Dermis microvascular lymphatic vessel endothelial cell (primary cell): ENCODE results near the gene PTTG1IP2. TPM values are rescaled to one million over a fixed set of nuclear protein-coding genes. Genes with fewer than 3 reads are reported as not detected.

Experiments used
- DNase-seq, 2 donors: peaks; one replicate each; pipeline versions ENCODE4 v3.0.0 to v3.0.0-alpha.2; 2010; ENCODE audit warnings: low read depth in 2 of 2
- total RNA-seq: library from RNA; depleted of rRNA; stranded (reverse); fragments of >200 nt; gene quantifications from 2 replicates; pipeline ENCODE4 v1.2.1, GENCODE V29; 2014

The PTTG1IP2 gene
- total RNA-seq, 1 donor from 2014 or later: not detected

DNA sequence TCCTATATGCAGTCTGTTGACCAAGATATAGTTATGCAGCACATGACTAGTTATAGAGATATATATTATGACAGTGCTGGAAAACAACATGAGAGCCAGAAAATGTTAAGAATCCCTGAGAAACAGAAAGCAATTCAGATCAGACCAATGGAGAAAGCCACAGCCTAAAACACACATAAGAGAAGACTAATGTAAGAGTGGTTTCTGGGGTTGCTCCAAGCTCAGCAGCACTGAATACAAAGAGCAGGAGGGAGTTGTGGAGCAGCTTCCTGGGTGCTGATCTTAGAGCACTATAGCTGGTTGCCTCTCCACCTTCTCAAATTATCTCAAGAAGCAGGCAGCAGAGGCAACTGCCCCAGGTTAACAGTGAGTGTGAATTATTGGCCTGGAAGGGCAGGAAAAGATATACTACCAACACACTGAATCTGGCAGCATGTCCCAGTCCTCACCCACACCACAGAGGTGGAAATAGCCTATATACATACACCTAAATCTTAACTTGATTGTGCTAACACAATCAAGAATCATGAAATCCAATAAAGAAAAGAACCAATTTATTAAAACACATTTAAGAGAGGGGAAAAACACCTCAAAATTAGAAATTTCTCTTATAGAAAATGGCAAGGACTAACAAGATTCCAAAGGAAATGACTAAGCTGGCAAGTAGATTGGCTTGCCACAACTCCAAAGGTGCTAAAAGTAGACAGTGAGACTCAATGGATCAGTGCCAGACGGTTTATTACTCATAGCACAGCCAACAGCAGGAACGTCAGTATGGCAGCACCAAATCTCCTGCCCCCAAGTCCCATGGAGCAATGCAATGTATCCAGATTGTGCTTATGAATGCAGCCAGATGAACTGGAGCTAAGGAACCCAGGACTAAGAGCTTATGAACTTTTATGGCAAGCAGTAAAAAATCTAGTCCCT lies 5.1 kb downstream of the PTTG1IP2 start:
- DNase-seq: peak in 1 of 2 donors; percentile 74

DNA sequence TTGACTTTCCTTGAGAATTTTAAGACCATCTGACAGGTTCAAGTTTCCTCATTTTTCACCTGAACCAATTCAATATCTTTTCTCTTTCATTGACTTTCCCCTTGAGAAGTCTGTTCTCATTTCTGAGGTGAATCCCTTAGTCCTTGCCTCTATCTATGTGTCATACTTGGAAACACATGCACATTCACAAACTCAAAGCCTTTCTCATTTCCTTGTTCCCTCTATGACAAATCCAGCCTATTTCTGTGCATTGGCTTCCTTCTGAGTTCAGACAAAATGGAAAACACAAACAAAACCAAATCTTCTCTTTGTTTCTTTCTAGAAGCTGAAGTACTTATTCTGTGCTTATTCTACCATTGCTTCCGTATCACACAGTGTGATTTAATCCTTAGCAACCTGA lies 13.8 kb downstream of the PTTG1IP2 start:
- no peak for DNase-seq

DNA sequence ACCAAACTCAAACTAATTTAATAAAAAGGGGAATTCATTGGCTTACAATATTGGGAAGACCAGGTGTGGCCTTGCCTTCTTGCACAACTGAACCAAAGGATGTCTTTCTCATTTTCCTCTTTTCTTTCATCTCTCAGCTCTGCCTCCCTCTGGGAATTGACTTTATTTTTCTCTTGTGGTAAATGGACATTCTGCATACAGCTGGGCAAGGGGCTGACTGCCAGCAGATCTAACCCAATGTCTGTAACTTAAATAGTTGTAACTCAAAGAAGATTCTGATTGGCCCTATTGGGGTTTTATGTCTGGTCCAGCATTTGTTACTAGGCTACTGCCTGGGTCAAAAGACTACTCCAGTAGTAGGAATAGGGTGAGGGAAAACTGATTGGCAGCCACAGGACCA lies 15.3 kb downstream of the PTTG1IP2 start:
- DNase-seq: no peak

DNA sequence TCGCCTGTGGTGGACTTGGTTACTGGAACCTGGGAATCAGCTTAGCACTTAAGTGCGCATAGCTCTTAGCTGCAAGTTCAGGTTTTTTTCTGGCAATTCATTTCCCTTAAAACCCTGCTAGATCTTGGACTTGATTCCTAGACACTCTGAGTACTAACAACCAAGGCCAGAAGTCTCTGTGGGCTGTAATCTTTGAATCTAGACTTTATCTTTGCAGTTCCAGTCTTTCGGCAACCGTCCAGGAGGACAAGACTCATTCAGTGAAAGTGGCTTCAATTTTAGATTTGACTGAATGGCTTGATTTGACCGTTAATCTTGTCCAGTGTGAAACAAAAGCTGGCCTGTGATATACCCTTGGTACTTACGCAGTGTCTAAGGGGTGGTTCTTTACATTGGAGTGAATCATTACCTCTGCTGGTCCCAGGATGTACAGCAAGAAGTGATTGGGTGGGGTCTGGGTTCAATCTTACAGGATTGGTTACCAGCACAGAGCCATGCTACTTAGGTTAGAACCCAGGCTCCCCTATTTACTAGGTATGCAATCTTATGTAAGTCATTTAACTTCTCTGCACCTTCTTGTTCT lies 16.4 kb downstream of the PTTG1IP2 start:
- DNase-seq: no peak

DNA sequence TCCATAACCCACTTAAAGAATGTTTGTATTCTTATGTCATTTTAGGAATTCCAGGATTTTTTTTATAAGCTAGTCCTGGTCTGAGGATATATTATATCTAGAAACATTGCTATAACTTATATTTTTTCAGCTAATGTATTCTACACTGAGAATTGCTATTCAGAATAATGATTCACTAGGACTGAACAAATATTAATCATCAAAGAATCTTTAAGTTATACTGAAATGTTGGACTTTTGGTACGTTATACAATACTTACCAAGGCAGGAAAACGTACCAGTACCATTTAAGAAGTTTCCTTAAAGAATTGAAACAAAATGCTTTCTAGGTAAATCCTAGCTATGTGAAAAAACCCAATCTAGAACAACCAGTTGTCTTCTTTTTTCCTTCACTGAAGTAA lies 18.4 kb downstream of the PTTG1IP2 start:
- DNase-seq: no peak

DNA sequence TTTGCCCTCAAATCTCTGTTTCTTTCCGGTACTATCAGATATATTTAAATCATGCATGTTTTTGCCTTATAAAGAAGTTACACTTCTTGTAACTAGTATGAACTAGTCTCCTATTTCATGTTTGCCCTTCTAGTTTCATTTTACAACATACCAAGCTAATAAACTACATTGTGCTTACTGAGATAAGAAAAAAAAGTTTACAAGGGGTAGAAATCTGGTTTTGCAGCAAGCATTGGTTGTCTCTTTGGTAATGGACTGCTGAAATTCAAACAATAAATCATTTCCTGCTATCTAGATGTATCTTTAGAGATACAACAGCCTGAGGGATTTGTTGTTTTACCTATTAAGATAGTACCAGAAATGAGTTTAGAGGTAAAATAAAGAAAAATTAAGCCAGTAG lies 18.8 kb downstream of the PTTG1IP2 start:
- no peak for DNase-seq

DNA sequence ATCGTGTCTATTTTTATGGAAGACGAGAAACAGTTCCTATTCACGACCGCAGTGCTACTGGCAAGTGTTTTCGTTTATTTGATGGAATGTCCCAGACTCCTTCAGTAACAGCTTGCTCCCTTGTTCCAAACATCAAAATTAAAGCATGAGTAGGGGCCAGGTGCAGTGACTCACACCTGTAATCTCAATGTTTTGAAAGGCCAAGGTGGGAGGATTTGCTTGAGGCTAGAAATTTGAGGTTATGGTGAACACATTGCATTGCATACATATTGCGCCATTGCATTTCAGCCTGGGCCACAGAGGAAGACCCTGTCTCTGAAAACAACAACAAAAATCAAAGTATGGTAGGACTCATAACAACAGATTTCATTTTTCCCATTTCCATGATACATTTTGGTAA lies 22.8 kb downstream of the PTTG1IP2 start:
- DNase-seq: no peak

DNA sequence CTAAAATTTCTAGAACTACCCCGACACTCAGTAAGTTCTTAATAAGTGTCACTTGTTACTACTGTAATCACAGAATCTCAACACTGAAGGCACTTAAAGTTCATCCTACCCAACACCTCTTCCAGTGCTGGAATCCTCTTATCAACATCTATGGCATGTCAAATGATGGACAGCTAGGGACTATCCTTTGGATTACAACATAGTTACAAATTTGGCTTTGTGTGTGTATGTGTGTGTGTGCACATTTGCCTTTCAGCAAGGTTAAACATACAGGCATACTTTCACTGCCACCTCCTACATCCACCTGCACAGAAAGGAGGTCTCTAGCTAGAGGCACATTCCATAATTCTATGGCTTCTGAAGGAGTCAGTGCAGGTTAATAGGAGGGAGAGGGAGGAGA lies 25.8 kb downstream of the PTTG1IP2 start:
- DNase-seq: no peak

DNA sequence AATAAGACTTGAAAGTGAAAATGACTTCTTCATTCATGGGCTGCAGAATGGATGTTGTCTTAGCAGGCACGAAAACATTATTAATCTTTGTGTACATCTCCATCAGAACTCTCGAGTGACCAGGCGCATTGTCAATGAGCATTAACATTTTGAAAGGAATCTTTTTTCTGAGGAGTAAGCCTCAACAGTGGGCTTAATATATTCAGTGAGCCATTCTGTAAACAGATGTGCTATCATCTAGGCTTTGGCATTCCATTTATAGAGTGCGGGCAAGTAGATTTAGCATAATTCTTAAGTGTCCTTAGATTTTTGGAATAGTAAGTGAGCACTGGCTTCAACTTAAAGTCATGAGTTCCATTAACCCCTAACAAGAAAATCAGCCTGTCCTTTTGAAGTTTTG lies 33.1 kb downstream of the PTTG1IP2 start:
- DNase-seq: no peak

DNA sequence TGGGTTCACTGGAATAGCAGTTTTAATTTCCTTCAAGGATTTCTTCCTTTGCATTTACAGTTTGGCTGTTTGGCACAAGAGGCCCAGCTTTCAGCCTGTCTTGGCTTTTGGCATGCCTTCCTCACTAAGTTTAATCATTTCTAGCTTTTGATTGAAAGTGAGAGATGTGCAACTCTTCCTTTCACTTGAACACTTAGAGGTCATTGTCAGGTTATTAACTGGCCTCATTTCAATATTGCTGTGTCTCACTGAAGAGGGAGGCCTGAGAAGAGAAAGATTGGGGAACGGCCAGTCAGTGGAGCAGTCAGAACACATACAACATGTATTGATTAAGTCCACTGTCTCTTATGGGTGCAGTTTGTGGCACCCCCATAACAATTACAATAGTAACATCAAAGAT lies 33.9 kb downstream of the PTTG1IP2 start:
- DNase-seq: no peak

DNA sequence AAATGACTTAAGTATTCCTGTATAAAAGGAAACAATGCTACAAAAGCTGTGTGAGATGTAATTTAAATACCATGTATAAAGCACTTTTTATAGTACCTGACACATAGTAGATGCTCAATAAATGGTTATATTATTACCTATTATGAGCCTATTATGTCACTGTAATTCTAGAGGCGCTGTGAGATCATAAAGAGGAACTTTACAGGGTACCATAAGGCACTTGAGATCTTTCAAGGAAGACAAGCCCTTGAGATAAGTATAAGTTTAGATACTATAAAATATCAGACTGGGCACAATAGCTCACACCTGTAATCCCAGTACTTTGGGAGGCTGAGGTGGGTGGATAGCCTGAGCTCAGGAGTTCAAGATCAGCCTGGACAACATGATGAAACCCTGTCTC lies 38.3 kb downstream of the PTTG1IP2 start:
- DNase-seq: no peak

DNA sequence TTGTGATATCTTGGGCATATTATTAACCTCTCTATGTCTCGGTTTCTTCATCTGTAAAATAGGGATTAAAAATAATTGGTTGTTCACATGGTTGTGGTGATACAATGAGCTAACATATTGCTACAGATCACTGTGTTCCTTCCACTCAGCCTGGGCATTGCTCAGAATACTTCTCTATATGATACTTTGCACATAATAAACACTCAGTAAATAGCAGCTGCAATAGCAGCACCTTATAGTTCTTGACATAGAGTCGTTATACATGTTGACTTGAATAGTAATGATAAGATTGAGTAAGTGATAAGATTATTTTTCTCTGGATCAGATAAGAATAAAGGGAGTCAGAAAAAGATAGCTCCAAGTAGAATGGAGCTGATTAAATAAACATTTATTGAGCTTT lies 42.3 kb downstream of the PTTG1IP2 start:
- no peak for DNase-seq

DNA sequence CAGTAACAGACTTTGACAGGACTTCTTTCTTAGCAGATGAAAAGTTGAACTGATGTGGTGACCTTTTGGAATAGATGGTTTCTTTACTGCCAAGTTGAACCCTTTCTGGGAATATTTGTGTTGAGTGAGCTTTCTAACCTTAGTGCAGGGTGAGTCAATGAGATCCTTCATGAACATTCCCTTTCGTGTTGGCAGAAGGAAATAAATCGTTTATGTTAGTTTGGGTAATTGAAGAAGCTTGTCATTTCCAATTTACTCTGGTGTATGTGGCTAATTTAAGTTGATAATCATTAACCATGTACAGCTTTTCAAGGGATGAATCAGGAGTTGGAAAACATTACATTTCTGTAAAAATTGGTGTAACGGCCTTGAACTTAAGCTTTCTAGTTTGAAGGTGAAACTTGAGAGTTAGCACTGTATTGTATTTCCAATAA lies 43.4 kb downstream of the PTTG1IP2 start:
- DNase-seq: no peak

DNA sequence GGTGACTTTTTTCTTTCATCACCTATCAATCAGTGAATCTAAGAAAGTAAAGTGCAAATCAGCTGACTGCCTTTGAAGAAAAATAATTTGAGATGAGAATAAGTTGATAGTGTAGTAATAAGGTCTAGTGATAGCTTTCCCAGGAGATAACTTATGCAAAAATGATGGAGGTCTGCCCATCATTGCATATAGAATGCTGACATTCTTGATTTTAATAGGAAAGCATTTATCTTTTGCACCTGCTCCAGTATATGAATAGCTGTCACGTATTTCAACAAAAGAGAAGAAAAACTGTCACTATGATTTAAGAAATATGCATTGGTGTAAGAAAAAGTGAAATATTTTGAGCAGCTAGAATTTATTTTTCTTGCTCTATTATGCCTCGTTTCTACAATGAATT lies 46.8 kb downstream of the PTTG1IP2 start:
- DNase-seq: no peak

DNA sequence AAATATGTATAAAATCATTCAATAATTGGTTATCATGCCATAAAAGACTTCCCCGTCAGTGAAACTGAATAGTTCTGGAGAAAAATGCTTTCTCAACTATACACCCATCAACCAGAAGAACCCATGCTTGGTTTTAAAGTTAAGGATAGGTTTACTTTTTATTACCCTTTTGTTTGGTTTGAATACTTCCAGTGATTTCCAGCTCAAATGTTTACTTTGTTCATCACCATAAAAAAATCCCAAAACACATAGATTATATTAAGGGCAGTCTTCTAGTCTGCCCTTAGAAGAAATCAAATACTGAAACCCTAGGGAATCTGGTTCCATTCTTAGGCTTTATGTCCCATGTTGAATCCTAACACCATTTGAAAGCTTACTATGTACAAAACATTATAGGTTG lies 49.2 kb downstream of the PTTG1IP2 start:
- DNase-seq: no peak

DNA sequence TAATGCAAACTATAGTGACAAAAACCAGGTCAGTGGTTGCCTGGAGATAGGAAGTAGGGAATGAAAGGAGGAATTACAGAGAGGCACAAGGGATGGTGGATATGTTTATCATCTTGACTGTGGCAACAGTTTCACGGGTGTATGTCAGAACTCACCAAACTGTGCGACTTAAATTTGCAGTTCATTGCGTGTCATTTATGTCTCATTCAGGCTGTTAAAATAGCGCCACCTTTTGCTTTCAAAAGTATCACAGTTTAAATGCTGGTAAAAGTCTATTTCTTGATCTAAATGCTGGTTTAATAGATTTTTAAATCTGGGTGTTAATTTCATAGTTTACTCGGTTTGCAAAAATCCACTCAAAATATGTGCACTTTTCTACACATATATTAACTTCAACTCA lies 51.0 kb downstream of the PTTG1IP2 start:
- DNase-seq: peak in 1 of 2 donors; percentile 1

DNA sequence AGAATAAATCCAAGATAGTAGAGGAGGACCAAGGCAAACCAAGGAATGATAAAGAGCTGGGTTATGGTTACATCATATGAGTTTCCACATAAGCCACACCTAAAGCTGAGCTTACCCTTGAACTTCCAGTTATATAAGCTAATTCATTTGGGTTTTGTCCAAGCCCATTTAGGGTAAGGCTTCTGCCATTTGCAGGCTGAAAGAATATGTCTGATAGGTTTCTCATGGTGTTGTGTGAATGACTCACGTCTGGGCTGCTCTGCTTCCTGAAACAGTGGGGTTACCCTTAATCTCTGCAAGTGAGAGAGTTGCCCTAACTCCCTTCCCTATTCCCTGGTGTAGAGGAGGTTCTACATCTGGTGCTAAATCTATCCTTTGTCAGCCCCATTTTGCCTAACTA lies 60.8 kb downstream of the PTTG1IP2 start:
- no peak for DNase-seq

DNA sequence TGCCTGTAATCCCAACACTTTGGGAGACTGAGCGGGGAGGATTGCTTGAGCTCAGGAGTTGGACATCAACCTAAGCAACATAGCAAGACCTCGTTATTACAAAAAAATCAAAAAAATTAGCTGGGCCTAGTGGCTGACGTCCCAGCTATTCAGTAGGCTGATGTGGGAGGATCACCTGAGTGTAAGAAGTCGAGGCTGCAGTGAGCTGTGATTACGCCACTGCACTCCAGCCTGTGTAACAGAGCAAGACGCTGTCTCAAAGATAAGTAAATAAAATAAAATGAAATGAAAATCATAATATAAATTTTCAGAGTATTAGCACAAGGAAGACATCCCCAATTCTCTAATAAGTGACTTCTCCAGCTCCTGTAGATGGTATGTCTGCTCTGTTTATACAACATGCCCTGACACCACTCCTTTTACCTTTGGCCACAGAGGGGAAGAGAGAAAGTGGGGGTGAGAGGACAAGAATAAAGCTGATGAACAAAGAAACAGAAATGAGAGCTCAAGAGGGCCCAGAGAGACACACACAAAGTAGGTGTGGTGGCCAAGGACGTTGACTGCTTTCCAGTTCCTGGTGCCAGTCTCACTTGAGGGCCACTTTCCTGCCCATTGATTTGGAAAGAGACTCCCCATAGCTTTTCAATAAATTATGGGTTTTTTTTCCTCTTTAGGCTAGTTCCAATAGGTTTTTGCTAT lies 62.9 kb downstream of the PTTG1IP2 start:
- no peak for DNase-seq

DNA sequence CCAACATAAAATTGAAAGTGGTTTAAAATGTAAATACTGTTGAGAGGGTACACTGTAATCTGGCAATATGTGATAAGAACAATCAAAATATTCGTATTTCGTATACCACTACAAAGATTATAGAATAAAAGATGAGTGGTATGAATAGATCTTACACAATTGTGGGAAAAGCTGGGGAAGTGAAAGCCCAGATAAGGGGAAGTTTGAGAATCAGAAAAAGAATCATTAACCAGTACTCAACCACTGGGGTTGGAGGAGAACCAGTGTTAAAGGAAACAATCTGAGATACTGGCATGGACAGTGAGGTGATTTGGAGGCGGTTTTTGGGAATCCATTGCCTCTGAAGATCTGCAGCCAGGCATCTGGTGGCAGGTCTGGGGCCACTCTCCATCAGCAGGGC lies 67.0 kb downstream of the PTTG1IP2 start:
- DNase-seq: no peak

DNA sequence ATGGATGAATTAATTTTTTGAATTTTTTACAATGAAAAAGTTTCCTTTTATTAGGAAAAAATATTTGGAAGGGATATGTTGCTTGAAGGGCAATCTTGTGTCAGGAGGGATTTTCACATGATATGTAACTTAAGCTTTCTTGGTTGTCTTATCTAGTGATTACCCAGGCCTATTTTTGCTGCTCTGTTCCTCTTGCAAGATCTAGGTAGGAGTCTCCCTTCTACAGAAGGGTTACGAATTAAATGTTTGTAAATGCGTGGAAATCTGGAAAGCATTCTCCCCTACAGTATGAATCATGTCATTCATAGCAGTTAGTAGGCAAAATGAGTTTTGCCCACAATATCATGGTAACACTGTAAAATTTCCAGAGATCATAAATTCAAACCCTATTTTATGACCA lies 69.0 kb downstream of the PTTG1IP2 start:
- DNase-seq: no peak

DNA sequence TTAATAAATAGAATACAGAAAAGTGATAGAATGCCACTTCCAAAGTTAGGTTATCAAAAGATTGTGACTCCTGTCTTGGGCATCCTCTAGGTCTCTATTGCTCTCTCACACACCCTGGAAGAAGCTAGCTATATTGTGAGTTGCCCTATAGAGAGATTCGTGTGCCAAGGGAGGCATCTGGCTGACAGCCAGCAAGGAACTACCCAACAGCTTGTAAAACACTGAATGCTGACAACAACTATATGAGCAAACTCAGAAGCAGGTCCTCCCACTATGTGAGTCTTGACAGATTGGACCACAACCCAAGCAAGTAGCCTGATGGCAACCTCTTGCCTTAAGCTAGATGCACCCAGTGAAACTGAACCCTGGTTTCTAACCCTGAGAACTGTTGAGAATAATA lies 71.0 kb downstream of the PTTG1IP2 start:
- DNase-seq: no peak

DNA sequence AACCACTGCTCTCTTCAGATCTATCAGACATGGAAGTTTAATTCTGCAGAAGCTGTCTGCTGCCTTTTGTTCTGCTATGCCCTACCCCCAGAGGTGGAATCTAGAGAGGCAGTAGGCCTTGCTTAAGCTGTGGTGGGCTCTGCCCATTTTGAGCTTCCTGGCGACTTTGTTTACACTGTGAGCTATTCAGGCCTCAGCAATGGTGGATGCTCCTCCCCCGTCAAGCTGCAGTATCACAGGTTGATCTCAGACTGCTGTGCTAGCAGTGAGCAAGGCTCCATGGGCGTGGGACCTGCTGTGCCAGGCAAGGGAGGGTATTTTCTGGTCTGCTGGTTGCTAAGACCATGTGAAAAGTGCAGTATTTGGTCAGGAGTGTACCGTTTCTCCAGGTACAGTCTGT lies 81.6 kb downstream of the PTTG1IP2 start:
- no peak for DNase-seq

DNA sequence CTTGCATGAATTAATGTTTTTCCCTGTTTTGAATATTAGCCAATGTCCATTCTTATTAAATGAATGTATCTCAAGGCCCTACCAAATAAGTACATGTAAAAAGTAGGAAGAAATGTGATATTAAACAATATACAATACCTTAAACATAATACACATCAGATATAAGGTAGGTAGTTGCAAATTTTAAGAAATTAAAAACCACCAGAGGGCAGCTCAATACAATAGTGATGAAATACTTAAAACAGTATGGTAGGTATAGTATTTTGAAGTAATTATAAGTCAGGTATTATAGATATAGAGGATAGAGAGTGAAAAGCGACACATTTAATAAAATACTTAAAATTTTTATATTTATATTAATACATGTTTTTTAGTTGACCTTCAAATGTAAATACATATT lies 83.1 kb downstream of the PTTG1IP2 start:
- DNase-seq: peak in 1 of 2 donors; percentile 29
